Erythroblast (primary cell): ENCODE results near the gene AP2M1.

Source experiments
- DNase-seq, 2 experiments: peaks; one replicate each; lab custom pipeline; 2025; lab: John Stamatoyannopoulos, UW
- GATA1 ChIP-seq: IDR thresholded peaks from 2 replicates; pipeline ENCODE4 v1.6.1; 2011; ENCODE audit warnings: low read depth, mild to moderate bottlenecking, control low read depth, low read length, moderate library complexity
- POLR2A ChIP-seq: IDR thresholded peaks from 2 replicates; pipeline ENCODE4 v1.6.1; 2011; ENCODE audit warnings: mild to moderate bottlenecking, low read length

AP2M1 gene

GRCh38 chr3:184174646-184175492 lies at the start of gene AP2M1:
TSS of gene AP2M1 (plus strand) at chr3:184174855. CDS start at chr3:184176994, 2,139 bp downstream.
- peak; percentile 99 for DNase-seq
- no peak for TF ChIP-seq GATA1
- peak; percentile 86 for TF ChIP-seq POLR2A

DNA sequence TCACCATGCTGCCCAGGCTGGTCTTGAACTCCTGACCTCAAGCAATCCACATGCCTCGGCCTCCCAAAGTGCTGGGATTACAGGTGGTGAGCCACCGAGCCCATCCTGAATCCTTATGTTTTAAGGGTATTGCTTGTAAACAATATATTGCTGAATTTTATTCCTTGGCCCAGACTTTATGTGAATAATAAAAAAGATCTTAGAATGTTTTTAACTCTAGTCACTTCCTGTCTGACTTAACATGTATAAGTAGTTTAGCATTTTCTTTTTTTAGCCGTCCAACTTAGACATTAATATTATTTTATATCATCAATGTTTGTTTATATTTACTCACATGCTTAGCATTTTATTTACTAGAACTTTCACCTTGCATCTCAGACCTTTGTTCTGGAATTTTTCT lies 48.6 kb upstream of the AP2M1 start:
- TF ChIP-seq GATA1 = no peak
- TF ChIP-seq POLR2A = no peak

DNA sequence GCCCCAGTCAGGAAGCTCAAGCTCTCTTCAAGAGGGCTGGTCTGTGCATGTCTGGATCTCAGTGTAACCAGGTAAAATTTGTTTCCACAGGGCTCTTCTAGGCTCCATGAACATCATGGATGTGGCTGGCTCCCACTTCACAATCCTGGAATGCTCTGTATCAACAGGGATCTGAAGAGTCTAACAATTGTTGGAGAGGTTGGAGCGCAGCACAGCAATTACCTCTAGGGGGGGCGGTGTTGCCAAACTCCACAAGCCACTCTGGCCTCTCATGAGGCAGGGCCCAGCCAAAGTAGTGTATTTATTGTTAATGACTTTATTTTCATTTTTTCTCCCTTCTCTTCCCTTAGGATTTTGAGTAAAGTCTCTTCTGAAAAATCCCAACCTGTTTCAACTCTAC lies 45.6 kb upstream of the AP2M1 start:
- DNase-seq = peak; percentile 44 to 57
- TF ChIP-seq POLR2A (no peak), GATA1 (no peak)

More for the DNA sequence above, 48.6 kb upstream of the AP2M1 start:
- DNase-seq = no peak

DNA sequence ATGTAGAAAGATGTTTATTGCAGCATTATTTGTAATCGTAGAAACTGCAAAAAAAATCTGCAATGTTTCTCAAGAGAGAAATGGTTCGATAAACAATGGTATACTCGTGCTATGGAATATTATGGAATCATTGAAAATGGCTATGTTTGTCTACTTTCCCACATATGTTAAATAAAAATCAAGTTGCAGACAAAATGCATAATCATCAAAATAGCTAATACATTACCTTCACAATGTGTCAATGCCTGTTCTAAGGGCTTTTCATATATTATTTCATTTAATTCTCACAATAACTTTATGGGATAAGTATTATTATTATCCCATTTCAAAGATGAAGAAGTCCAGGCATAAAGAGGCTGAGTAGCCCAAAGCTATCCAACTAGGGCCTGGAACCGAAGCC lies 41.7 kb upstream of the AP2M1 start:
- DNase-seq = no peak
- no peak for TF ChIP-seq GATA1
- no peak for TF ChIP-seq POLR2A

- no peak for TF ChIP-seq GATA1
- no peak for TF ChIP-seq POLR2A
- peak; percentile 67 to 75 for DNase-seq
Observed at GRCh38 chr3:184133840-184134745, 40.6 kb upstream of the AP2M1 start.

DNA sequence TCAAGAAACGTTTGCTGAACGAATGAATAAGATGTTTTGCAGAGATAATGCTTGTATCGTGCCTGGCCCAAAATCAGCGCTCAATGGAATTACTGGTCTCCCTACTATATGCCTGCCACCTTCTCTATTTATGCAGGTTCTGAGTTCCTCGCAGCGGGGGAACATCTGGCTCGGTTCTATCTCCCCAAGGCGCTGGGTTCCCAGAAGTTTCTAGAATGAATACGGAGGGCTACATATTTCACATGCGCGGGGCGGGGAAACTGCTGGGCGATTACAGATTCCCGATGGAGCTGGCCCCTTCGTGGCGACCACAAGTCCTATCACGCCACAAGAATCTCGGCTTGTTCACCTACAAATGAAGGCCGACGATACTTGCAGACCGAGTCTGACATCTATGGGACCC lies 39.9 kb upstream of the AP2M1 start:
- peak in 1 of 2 experiments; percentile 69 for DNase-seq
- TF ChIP-seq POLR2A = no peak
- no peak for TF ChIP-seq GATA1

GRCh38 chr3:184135149-184135910 lies 39.3 kb upstream of the AP2M1 start, which contains the start of gene EIF2B5:
TSS of gene EIF2B5 (plus strand) at chr3:184135358. CDS start at chr3:184135386, 28 bp downstream.
- TF ChIP-seq GATA1 (no peak), POLR2A (peak; percentile 91)
- DNase-seq = peak; percentile 92 to 94

- peak in 1 of 2 experiments; percentile 55 for DNase-seq
- TF ChIP-seq GATA1 = no peak
- no peak for TF ChIP-seq POLR2A
Observed at GRCh38 chr3:184135911-184136260, 38.8 kb upstream of the AP2M1 start.

GRCh38 chr3:184140436-184140835 lies 34.2 kb upstream of the AP2M1 start:
- no peak for DNase-seq
- TF ChIP-seq POLR2A (no peak), GATA1 (no peak)

DNA sequence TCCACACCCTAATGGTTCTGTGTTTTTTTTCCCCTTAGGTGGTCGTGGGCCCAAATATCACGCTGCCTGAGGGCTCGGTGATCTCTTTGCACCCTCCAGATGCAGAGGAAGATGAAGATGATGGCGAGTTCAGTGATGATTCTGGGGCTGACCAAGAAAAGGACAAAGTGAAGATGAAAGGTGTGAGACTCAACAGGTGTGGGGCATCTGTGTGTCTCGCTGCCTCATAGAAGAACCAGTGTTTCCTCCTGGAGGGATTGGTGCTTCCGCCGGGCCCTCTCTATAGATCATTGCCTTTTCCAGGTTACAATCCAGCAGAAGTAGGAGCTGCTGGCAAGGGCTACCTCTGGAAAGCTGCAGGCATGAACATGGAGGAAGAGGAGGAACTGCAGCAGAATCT lies 32.5 kb upstream of the AP2M1 start:
- TF ChIP-seq POLR2A = no peak
- TF ChIP-seq GATA1 = no peak
- no peak for DNase-seq

GRCh38 chr3:184143327-184143726 lies 31.3 kb upstream of the AP2M1 start:
- TF ChIP-seq GATA1 (no peak), POLR2A (no peak)
- no peak for DNase-seq

DNA sequence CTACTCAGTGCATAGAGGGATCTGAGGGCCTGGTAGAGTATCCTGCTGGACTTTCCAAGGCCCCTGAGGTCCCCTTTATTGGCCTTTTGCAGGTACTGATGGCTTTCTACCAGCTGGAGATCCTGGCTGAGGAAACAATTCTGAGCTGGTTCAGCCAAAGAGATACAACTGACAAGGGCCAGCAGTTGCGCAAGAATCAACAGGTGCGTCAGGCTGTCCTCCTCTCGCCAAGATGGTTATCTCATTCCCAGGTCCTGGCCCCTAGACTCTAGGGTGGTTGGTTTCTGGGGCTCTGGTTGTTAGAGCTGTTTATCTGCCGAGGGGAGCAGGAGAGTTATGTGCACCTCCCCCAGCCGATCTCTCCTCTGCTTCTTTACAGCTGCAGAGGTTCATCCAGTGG lies 30.1 kb upstream of the AP2M1 start:
- TF ChIP-seq POLR2A (no peak), GATA1 (no peak)

DNA sequence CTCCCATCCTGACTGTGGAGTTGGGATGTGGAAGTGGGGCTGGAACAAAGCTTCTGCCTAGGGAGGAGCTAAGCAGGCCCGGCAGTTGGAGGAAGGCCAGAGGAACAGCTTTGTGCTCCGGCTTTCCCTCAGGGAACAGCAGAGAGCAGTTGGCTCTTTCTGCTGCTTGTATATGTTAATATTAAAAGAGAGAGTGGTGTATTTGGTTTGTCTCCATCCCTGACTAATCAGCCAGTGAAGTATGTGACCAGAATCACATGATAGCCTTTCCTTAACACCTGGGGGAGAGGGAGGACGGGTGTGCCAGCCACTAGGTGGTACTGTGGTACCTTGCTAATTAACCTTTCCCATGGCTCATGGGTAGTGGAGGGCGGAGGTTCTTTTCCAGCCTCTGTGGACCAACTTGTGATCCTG lies 29.5 kb upstream of the AP2M1 start:
- TF ChIP-seq POLR2A (no peak), GATA1 (no peak)
- peak; percentile 41 to 66 for DNase-seq

More for the DNA sequence above, 30.1 kb upstream of the AP2M1 start:
- DNase-seq = no peak
